Posterior cingulate gyrus (tissue), 11 donors: ENCODE data around the gene GRIN1.
"Not testable (repeated sequence)": the region's sequence is repeated elsewhere in the genome, so short reads cannot be mapped to it uniquely, and the experiment has no call there.

Experiments
- DNase-seq, 10 donors: peaks; one replicate each; pipeline versions ENCODE4 v3.0.0 to v3.0.0-alpha.2; 2020 to 2021; ENCODE audit warnings: mixed read lengths in 3 of 10
- intact Hi-C: fragments of 100-400 bp; cut with DNase I; formaldehyde crosslinking; loops from one replicate; pipeline ENCODE4 v1.15.1; 2023

GRIN1 gene

DNA sequence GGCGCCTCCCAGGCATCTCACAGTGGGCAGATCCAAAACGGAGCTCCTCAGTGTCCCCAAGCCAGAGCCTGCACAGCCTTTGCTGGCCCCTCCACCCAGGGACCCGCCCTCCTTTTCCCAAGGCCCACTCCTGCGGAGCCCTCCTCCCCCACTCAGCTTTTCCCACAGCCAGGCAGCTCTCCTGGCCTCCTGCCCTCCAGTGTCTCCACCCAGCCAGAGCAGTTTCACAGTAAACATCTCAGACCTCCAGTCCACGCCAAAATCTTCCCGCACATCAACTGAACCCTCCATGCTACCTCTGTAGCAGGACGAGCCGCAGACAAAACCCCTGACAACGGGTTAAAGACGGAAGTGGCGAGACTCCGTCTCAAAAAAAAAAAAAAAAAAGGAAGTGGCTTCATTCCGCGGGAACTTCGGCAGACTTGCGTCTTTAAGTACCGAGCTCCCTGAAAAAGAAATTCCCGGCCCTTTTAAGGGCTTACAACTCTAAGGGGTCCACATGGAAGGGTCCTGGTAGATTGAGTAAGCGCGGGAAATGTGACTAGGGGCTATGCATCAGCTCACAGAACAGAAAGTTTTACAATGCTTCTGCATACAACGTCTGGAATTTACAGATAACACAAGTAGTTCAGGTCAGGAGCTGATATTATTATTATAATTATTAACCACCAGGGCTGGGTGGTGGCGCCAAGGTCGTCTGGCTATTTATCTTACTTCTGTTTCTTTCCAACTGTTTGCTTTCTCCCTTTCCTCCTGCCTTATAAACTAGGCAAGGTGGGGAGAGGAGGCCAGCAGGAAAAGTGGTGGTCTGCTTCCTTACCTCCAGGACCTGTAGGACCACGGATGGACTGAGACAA is 11.4 kb upstream of the GRIN1 start:
- DNase-seq: no peak
- intact Hi-C loops: no loop called here

DNA sequence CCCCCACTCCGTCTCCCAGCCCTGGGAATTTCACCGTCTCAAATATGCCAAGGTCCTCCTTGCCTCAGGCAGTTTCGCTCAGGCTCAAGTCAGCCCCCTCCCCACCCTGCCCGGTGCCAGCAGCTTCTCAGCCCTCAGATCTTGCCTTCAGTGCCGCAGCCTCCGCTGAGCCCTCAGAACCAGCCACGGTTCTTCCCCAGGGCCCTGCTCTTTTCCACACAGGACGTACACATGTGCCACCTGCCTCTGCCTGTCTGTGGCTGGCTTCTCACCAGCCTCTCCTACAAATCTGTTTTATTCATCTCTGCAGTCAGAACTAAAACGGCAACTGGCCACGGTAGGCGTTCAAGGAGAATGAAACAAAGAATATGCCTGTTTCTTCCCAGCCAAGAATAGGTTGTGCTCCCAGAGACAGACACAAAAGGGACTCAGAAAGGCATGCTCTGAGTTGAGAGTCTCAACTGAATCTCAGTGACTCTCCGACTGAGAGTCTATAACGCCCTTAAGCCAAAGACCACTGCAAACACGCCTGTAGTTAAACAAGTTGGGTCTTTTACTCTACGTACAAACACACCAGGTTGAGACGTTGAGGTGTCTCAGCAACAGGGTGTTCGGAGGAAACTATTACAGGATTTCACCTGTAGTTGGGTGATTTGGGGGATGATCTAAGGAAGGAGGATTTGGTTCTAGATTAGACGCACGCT is 10.6 kb upstream of the GRIN1 start:
- intact Hi-C loops: no loop called here
- peak in 2 of 10 donors; percentile 30 to 55 for DNase-seq

DNA sequence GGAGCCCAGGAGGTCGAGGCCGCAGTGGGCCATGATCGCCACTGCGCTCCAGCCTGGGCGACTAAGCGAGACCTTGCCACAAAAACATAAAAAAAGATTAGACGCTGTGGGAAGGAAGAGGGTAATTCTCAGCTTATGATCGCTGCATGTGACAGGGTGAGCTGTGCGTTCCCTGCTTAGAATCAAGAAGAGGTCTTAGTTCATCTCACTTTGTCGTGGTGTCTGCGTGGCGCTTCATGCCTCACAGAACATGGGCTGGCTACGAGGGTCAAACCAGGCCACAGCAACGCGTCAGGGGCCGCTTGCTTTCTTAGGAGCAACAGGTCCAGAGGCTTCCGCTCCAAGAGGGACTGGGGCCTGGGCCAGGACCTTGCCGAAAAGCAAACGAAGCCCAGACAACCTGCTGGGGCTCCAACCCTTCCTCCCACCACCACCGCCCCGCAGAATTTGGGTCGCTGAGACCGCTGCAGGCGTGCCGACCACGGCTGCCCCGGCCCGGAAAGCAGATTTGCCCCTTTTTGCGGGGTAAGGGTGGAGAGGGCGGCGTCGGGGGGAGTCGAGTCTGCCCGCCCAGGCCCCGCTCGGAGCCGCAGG is 10.0 kb upstream of the GRIN1 start:
- intact Hi-C loops: no loop called here

DNA sequence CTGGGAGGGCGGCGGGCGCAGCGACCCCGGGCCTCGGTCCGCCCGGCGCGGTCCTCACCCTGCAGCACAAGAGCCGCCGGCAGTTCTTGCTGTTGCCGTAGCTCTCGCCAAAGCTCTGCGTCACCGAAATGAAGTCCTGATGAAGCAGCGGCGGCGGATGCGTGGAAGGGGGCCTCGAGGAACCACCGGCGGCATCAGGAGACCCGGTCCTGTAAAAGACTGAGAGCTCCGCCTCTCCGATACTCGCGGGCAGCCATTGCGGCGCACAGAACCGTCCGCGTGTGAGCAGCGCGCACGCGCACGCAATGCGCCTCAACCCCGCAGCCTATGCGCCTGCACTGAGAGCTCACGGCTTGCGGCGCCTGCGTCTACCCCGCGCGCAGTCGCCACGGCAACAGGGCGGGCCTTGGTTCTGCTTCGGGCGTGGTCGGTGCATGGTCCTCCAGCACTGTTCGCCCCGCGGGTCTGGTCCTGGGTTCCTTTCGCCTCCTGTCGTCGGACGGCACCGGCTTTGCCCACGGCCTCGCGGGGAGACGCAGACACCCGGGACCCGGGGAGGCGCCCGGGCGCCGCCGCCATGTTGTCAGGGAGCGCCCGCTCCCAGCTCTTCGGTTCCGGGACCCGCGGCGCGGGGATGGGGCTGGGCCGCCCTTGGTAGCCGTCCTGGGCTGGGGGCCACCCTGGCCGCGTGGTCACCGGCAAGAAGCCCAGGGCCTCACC is 9.3 kb upstream of the GRIN1 start:
- intact Hi-C loops: loop anchor here (5.0 kb wide), 1 partner anchor 38 kb away; no protein-coding TSS in a partner anchor
- DNase-seq: peak; percentile 72 to 98 (median 88)

More for the DNA sequence above, 10.0 kb upstream of the GRIN1 start:
- peak in 1 of 10 donors; percentile 81 for DNase-seq

DNA sequence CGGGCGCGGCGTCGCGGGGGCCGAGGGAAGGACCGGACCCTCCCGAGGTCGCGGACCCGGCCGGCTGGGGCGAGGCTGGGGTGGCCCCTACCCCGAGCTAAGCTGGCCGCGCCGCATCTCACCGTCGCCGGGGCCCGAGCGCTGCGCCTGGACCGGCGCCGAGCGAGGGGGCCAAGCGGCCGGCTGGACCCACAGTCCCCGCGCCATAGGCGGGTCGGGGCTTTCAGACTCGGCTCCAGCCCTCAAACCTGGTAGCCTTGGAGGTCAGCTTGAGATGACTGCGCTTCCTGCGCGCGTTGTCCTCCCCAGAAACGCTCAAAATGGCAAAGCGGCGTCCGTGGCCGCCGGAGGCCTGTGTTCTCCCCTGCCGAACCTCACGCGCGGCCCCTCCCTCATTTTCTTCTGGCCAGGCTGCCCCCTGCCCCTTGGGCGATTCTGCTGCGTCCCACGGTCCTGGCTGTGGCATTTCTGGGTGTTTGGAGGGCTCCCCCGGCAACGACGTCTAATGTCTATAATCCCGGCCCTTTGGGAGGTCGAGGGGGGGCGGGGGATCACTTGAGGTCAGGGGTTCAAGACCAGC is 8.7 kb upstream of the GRIN1 start:
- intact Hi-C loops: loop anchor here (5.0 kb wide), 1 partner anchor 37 kb away; no protein-coding TSS in a partner anchor
- peak in 1 of 10 donors; percentile 49 for DNase-seq

DNA sequence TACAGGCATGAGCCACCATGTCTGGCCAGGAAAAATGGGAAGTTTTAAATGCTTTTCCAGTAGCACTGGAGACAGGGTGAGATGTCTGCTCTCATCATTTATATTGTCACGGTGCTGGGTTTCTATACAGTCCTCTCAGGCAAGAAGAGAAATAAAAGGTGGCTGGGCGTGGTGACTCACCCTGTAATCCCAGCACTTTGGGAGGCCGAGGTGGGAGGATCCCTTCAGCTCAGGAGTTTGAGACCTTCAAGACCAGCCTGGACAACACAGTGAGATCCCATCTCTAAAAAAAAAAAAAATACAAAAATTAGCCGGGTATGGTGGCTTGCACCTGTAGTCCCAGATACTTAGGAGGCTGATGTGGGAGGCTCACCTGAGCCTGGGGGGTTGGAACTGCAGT is 4.8 kb upstream of the GRIN1 start:
- intact Hi-C loops: loop anchor here (5.0 kb wide), 1 partner anchor 33 kb away; no protein-coding TSS in a partner anchor
- DNase-seq: no peak

DNA sequence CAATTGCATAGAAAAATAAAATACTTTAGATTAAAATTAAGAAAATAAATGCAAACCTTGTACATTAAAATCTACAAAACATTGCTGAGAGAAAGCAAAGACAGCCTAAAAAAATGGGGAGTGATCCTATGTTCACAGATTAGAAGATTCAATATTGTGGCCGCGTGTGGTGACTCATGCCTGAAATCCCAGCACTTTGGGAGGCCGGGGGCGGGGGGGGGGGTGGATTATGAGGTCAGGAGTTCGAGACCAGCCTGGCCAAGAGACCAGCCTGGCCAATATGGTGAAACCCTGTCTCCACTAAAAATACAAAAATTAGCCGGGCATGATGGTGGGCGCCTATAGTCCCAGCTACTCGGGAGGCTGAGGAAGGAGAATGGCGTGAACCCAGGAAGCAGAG is 3.8 kb upstream of the GRIN1 start:
- peak in 1 of 10 donors; percentile 7 for DNase-seq
- intact Hi-C loops: not testable (repeated sequence)

DNA sequence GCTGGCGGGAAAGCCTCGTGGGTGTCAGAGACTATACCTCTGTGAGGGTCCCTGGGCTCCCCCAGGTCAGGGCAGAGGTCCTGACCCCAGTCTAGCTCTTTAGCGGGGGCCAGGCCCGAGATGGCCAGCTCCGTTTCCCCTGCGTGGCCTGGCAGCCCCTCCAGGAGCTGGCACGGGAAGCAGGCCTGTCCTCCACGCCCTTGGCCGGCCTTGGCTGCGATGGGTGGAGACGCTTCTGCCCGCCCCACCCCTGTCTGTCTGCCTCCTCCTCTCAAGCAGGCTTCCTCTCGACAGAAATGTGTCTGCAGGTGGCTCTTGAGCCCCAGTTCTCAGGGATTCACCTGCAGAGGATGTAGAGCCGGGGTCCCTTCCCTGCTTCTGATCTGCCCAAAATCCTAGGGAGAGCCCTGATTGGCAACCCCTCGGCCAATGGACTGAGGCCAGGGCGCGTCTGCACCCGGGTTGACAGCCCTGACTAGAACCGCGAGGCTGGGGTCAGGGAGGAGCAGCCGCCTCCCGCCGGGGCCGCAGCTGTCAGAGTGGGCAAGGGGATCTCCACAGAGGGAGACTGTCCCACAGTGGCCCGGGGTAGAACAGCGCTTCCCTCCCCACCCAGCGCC is 2.6 kb upstream of the GRIN1 start:
- intact Hi-C loops: no loop called here
- DNase-seq: peak in 1 of 10 donors; percentile 50

DNA sequence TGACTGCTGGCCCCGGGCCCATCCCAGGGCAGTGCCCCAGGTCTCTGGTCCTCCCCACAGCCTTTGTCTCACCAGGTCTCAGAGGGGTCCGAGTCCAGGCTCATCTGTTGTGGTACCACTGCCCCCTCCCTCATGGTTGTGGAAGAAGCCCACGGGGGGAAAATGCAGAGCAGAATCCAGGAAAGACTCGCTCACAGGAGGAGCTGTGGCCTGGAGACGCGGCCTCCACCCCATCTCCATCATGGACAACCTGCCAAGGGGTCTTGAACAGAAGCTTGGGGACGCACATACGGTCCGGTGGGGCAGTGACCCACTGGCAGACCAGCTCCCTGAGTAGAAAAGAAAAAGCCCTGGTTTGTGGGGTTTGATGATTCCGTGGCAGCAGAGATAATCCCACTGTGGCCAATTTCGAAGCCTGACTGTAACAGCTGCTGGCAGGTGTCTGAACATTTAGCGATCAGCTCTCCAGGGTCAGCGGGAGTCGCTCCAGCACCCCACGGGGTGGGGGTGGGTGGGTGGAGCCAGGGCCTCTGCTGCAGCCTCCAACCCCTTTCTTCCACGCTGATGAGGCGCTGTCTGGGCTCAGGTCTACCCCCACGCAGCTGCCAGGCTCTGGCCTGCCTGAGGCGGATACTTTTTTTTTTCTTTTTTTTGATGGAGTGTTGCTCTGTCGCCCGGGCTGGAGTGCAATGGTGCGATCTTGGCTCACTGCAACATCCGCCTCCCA is 1.9 kb upstream of the GRIN1 start:
- DNase-seq: peak in 1 of 10 donors; percentile 84

DNA sequence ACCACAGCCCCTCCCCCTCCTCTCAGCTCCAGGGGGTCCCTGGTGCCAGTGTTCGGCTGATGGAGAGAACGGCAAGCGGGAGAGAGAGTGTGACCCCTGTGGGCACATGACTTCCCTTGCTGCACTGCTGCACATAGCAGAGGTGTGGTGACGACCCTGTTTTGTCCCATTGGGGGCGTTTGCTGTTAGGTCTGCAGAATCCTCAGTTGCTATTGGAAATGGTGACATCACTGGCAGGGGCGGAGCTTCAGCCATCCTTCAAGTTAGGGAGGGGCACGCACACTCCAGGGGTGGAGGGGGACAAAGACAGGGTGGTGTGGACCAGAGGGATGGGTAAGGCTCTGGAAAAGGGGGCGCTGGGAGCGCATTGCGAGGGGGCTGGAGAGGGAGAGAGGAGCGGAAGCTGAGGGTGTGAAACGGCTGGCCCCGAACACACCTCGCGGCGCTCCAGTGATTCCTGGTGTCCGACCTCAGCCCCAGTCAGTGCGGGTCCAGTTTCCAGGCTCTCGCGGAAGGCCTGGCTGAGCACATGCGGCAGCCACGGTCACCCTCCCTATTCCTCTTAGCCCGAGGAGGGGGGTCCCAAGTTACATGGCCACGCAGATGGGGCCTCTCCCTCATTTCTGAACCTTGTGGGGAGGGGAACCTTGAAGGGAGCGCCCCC is 764 bp upstream of the GRIN1 start:
- intact Hi-C loops: no loop called here
- peak in 9 of 10 donors; percentile 39 to 97 (median 81) for DNase-seq

More for the DNA sequence above, 1.9 kb upstream of the GRIN1 start:
- intact Hi-C loops: no loop called here

DNA sequence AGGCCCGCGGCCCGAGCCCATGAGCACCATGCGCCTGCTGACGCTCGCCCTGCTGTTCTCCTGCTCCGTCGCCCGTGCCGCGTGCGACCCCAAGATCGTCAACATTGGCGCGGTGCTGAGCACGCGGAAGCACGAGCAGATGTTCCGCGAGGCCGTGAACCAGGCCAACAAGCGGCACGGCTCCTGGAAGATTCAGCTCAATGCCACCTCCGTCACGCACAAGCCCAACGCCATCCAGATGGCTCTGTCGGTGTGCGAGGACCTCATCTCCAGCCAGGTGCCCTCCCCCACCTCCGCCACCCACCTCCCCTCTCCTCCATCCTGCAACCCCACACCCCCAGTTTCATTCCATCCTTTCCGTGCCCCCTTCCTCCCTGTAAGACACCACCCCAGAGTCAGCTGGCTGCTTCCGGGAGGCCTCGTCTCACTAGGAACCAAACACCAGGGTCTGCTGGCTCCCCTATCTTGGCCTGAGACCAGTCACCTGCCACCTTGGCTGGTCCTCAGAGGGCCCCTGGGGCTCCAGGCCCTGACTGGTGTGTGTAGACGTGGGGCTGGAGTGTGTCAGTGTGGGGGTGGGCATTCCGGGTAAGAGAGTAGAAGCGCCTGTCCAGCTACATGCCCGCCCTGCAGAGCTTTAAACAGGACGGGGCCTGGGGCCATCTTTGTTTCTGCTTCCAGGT is 655 bp downstream of the GRIN1 start:
- DNase-seq: peak in 1 of 10 donors; percentile 64
- intact Hi-C loops: no loop called here

DNA sequence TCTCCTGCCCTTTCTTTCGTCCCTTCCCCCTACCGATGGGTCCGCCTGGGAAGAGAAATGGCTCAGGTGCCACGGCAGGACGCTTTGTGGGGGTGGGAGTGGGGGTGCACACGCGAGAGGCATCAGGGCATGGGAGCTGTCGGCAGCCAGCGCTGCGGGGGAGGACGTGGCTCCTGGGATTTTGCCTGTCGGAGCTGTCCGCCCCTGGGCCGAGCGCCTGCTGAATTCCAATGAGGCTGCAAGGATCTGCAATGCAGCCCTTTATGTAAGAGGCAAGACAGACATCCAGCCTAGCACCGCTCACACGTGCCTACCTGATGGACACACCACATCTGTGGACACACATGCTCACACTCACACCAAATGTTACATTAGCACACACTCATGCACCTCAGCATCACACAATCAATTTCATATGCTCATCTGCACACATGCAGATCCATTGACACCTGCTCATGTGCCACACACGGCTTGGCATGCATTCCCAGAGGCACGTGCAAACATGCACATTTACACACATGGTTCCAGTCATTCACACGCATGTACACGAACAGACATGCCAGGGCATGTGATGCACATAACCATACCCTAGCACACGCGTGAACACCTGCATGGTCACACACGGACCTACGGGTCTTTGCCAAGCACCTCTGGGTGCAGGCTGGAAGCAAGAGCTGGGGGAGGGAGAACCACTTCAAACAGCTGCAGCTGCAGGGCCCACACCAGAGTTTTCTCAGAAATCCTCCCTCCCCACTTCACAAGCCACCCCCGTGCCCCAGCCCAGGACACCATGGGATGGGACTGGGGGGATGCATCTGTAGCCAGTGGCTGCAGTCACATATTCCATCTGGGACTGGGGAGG is 1.4 kb downstream of the GRIN1 start:
- intact Hi-C loops: no loop called here
- peak in 8 of 10 donors; percentile 76 to 98 (median 86) for DNase-seq

DNA sequence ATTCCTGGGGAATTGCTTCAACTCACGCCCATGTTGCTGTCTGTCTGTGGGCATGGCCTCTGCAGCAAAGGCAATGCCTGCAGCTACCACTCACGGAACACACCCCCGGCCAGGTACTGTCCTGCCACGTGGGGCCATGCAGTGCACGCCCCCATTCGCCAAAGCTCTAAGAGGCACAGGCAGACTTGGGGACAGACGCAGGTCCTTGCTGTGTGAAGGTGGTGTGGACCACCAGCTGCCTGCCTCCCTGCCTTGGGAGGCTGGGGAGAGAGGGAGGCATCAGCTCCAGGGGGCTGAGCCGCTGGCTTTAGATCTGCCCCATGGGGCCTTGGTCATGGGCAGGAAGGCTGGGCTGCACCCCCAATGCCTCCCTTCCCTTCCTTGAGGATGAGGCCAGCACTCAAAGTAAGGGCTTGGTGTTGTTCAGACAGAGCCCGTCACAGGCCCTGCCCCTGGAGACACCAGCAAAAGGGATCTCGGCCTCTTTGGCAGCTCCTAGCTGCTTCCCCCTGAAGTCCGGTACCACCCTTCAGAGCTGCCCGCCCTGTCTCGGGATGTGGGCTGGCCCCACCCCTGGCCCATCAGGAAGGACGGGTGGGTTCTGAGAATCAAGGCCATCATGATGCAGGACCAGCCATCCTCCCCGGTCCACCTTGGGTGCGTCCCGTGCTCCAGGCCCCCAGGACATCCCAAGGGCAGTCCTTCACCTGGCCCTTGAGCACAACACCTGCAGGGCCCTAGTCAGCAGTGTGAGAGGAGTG is 2.3 kb downstream of the GRIN1 start:
- intact Hi-C loops: no loop called here
- peak in 1 of 10 donors; percentile 79 for DNase-seq

DNA sequence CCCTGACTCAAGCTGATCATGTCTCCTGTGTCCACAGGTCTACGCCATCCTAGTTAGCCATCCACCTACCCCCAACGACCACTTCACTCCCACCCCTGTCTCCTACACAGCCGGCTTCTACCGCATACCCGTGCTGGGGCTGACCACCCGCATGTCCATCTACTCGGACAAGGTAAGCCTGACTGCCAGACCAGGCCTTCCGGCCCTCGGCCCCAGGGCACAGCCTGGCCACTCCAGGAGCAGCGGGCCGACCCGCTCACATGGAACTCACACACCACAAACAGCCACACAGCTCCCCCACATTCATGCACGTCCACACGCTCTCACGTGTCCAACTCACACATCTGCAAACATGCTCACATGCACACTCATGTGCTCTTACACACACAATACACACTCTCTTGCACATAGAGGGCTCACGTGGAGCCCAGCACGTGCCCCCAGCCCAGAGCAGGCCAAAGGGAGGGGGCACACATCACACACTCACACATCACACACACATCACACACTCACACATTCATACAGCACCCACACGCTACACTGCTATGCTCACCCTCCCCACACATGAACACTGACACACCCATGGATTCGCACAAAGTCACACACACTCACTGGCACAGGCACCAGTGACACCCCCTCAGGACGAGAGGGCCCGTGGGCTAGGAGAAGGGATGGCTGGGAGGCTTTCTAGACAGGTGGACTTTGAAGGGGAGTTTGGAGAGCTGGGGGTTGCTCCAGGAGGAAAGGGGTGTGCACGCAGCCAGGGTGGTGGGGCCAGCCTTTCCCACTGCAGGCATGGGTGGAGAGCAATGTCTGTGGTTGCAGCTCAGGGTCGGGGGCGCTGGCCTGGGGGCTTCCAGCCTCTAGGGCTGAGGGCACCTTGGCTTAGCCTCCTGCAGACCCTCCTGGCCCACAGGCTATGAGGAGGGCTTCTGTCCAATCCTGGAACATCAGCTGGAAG is 3.3 kb downstream of the GRIN1 start:
- intact Hi-C loops: no loop called here
- DNase-seq: peak in 1 of 10 donors; percentile 58

DNA sequence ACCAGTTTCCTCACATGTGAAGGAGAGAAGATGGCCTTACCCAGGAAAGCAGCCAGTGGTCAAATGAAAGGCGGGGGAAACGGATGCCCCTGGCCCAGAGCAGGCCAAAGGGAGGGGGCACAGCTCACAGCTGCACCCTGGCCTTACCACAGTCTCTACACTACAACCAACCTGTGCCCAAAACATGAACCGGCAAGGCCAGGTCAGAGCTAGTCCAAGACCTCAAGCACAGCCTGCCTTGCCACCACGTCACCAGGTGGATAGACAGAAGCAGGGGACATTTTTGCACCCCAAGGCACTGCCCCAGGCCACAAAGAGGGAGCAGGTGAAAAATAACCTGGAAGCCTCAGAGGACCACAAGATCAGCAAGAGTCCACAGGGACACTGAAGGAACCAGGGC is 4.5 kb downstream of the GRIN1 start:
- peak in 1 of 10 donors; percentile 36 for DNase-seq
- intact Hi-C loops: no loop called here
